Measurements from ENCODE around the gene ZDBF2. TPM values are rescaled to one million over a fixed set of nuclear protein-coding genes. Genes with fewer than 3 reads are reported as not detected.
"Not testable (repeated sequence)": the region's sequence is repeated elsewhere in the genome, so short reads cannot be mapped to it uniquely, and the experiment has no call there.

The ZDBF2 gene
- total RNA-seq, 4 donors from 2014 or later: 3.4 to 8.0 (median 4.3) TPM

- DNase-seq (ENCODE audit: low spot score in 2 of 2): no peak
- Histone ChIP-seq H3K4me3 (no peak overlapping the region), H3K36me3 (peaks cover 7% of the 10 kb centered on the region), H3K4me1 (no peaks in the 10 kb centered on the region), H3K27ac (no peak overlapping the region), H3K27me3 (peaks cover 44% of the 10 kb centered on the region), H3K9me3 (peaks cover 10% of the 10 kb centered on the region)
- TF ChIP-seq POLR2AphosphoS5 (IDR thresholded peaks at IDR 0.05) (no peak), CTCF (IDR thresholded peaks at IDR 0.05) (no peak), POLR2A (IDR thresholded peaks at IDR 0.05) (no peak), EP300 (IDR thresholded peaks at IDR 0.05) (no peak)
- WGBS: 85% methylated on average over 8 of the region's 8 CpGs
These were observed 8.3 kb downstream of the ZDBF2 start for GRCh38 chr2:206282746-206283145.

GRCh38 chr2:206287197-206287596, 12.7 kb downstream of the ZDBF2 start:
- TF ChIP-seq POLR2AphosphoS5 (IDR thresholded peaks at IDR 0.05): no peak
- TF ChIP-seq EP300 (IDR thresholded peaks at IDR 0.05): no peak
- TF ChIP-seq CTCF (IDR thresholded peaks at IDR 0.05): no peak
- TF ChIP-seq POLR2A (IDR thresholded peaks at IDR 0.05): no peak
- peaks cover 18% of the 10 kb centered on the region for H3K9me3 ChIP-seq
- DNase-seq (ENCODE audit: low spot score in 2 of 2): no peak
- H3K27me3 ChIP-seq: peaks cover 7% of the 10 kb centered on the region
- H3K4me1 ChIP-seq: no peaks in the 10 kb centered on the region
- H3K4me3 ChIP-seq: no peak overlapping the region
- peaks cover 14% of the 10 kb centered on the region for H3K36me3 ChIP-seq
- 95% methylated on average over 2 of the region's 2 CpGs for WGBS
- H3K27ac ChIP-seq: no peak overlapping the region

- TF ChIP-seq EP300 (IDR thresholded peaks at IDR 0.05): no peak
- no peak for TF ChIP-seq CTCF (IDR thresholded peaks at IDR 0.05)
- no peak for TF ChIP-seq POLR2A (IDR thresholded peaks at IDR 0.05)
- TF ChIP-seq POLR2AphosphoS5 (IDR thresholded peaks at IDR 0.05): no peak
- H3K4me3 ChIP-seq: no peak overlapping the region
- peaks cover 18% of the 10 kb centered on the region for H3K9me3 ChIP-seq
- peaks cover 14% of the 10 kb centered on the region for H3K36me3 ChIP-seq
- no peak for DNase-seq (ENCODE audit: low spot score in 2 of 2)
- no peak overlapping the region for H3K27ac ChIP-seq
- 78% methylated on average over 4 of the region's 4 CpGs for WGBS
- no peaks in the 10 kb centered on the region for H3K4me1 ChIP-seq
- no peaks in the 10 kb centered on the region for H3K27me3 ChIP-seq
These were observed 14.9 kb downstream of the ZDBF2 start for GRCh38 chr2:206289391-206289790.

- TF ChIP-seq POLR2A (IDR thresholded peaks at IDR 0.05) (no peak), CTCF (IDR thresholded peaks at IDR 0.05) (no peak), EP300 (IDR thresholded peaks at IDR 0.05) (no peak), POLR2AphosphoS5 (IDR thresholded peaks at IDR 0.05) (no peak)
- Histone ChIP-seq H3K27me3 (no peaks in the 10 kb centered on the region), H3K9me3 (no peaks in the 10 kb centered on the region), H3K36me3 (no peaks in the 10 kb centered on the region), H3K4me3 (no peak overlapping the region), H3K4me1 (no peaks in the 10 kb centered on the region), H3K27ac (no peak overlapping the region)
- no peak for DNase-seq (ENCODE audit: low spot score in 2 of 2)
- WGBS: 84% methylated on average over 3 of the region's 3 CpGs
These were observed 21.7 kb downstream of the ZDBF2 start for GRCh38 chr2:206296128-206296527.

GRCh38 chr2:206299608-206300007, 25.1 kb downstream of the ZDBF2 start:
- not testable (repeated sequence) for H3K27me3 ChIP-seq; H3K36me3 ChIP-seq; H3K4me3 ChIP-seq; H3K27ac ChIP-seq; DNase-seq (ENCODE audit: low spot score in 2 of 2); H3K4me1 ChIP-seq; H3K9me3 ChIP-seq
- 98% methylated on average over 10 of the region's 10 CpGs for WGBS

- DNase-seq (ENCODE audit: low spot score in 2 of 2): no peak
- no peak overlapping the region for H3K4me3 ChIP-seq
- H3K36me3 ChIP-seq: peaks cover 3% of the 10 kb centered on the region
- H3K27me3 ChIP-seq: no peaks in the 10 kb centered on the region
- no peaks in the 10 kb centered on the region for H3K9me3 ChIP-seq
- H3K27ac ChIP-seq: no peak overlapping the region
- no peaks in the 10 kb centered on the region for H3K4me1 ChIP-seq
- no peak for TF ChIP-seq EP300 (IDR thresholded peaks at IDR 0.05)
- no peak for TF ChIP-seq POLR2A (IDR thresholded peaks at IDR 0.05)
- no peak for TF ChIP-seq CTCF (IDR thresholded peaks at IDR 0.05)
- TF ChIP-seq POLR2AphosphoS5 (IDR thresholded peaks at IDR 0.05): no peak
- WGBS: 87% methylated on average over 3 of the region's 3 CpGs
These were observed 31.2 kb downstream of the ZDBF2 start for GRCh38 chr2:206305523-206306245.

All from suprapubic skin (tissue), 4 donors.